ENCODE measurements around the gene GGACT.

DNA sequence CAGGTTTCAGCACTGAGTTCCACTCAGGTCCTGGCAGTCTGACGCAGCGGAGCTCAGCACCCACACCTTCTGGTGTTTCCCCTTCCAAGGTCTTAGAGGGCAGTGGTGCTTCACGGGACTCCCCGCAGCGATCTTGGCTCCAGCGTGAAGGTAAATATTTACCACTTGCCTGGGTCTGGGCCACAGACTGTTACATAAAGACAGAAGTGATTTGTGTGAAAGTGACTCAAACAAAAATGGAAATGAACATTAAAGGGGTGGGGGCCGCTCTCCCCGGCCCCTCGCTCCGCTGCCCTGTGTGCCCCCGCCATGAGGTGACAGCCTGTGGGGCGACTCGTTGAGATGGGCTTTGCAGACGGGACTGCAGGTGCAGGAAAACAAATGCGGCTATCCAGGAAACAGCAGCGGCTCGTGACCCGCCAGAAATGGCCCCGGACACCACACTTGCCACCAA, 55.0 kb downstream of the GGACT start:
- TF ChIP-seq, protein P1, sequence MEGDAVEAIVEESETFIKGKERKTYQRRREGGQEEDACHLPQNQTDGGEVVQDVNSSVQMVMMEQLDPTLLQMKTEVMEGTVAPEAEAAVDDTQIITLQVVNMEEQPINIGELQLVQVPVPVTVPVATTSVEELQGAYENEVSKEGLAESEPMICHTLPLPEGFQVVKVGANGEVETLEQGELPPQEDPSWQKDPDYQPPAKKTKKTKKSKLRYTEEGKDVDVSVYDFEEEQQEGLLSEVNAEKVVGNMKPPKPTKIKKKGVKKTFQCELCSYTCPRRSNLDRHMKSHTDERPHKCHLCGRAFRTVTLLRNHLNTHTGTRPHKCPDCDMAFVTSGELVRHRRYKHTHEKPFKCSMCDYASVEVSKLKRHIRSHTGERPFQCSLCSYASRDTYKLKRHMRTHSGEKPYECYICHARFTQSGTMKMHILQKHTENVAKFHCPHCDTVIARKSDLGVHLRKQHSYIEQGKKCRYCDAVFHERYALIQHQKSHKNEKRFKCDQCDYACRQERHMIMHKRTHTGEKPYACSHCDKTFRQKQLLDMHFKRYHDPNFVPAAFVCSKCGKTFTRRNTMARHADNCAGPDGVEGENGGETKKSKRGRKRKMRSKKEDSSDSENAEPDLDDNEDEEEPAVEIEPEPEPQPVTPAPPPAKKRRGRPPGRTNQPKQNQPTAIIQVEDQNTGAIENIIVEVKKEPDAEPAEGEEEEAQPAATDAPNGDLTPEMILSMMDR (IDR thresholded peaks at IDR 0.05): no peak
- TF ChIP-seq REST (IDR thresholded peaks at IDR 0.05; ENCODE audit: insufficient read depth in 1 of 2, low read depth in 2 of 2, low read length in 1 of 2) (no peak), POLR2AphosphoS5 (IDR thresholded peaks at IDR 0.05; ENCODE audit: low read depth, low read length) (no peak), TCF7L2 (IDR thresholded peaks at IDR 0.05; ENCODE audit: low read depth, low read length) (no peak)

Measured in Panc1 (cell line).